SU-DHL-6 (cell line): ENCODE results near the gene RBM33.

ENCODE experiments used
- EZH2phosphoT487 ChIP-seq: fragments of 200-600 bp; sonication (generic), shearing (Covaris generic); conservative IDR thresholded peaks from 2 replicates; pipeline ENCODE4 v1.6.1; 2018; ENCODE audit warnings: mild to moderate bottlenecking, antibody characterized with exemption, low read length, moderate library complexity, mixed read lengths
- TF ChIP-seq, protein P1 (sequence below): fragments of 200-600 bp; sonication (generic); IDR thresholded peaks from one replicate; pipeline ENCODE4 v1.5.1; 2017; ENCODE audit warnings: antibody characterized with exemption, mild to moderate bottlenecking, low read length, moderate library complexity; ENCODE audit not compliant: insufficient read depth, poor library complexity, severe bottlenecking

DNA sequence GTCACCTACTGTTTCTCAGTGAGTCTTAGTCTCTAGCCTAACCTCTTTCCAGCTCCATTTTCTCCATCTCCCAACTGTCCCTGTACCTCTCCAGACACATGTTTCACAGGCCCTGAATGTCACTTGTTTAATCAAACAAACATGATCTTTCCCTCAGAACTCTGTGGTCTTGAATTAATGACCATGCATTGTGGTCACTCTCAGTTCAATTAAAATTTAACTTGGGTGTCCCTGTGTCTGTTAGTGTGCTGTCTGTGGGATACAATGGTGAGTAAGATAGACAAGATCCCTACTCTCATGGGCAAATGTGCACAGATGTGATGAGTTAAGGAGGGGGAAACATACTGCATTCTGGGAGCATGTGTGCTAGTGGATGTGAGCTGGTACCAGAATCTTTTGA, 65.0 kb downstream of the RBM33 start:
- TF ChIP-seq, protein P1, sequence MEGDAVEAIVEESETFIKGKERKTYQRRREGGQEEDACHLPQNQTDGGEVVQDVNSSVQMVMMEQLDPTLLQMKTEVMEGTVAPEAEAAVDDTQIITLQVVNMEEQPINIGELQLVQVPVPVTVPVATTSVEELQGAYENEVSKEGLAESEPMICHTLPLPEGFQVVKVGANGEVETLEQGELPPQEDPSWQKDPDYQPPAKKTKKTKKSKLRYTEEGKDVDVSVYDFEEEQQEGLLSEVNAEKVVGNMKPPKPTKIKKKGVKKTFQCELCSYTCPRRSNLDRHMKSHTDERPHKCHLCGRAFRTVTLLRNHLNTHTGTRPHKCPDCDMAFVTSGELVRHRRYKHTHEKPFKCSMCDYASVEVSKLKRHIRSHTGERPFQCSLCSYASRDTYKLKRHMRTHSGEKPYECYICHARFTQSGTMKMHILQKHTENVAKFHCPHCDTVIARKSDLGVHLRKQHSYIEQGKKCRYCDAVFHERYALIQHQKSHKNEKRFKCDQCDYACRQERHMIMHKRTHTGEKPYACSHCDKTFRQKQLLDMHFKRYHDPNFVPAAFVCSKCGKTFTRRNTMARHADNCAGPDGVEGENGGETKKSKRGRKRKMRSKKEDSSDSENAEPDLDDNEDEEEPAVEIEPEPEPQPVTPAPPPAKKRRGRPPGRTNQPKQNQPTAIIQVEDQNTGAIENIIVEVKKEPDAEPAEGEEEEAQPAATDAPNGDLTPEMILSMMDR, result no peak
- no peak for TF ChIP-seq EZH2phosphoT487
